K562 (cell line): ENCODE data around the gene NFIC. TPM values are rescaled to one million over a fixed set of nuclear protein-coding genes. Genes with fewer than 3 reads are reported as not detected.

Source experiments
- ATAC-seq: fragments of 200-7000 bp; cut with Tn5 transposase; 3 replicates; pipeline ENCODE4 v1.9.1; 2020; ENCODE audit warnings: moderate library complexity
- BruUV-seq: library from RNA; stranded (reverse); fragments of 400-500 nt; replicated peaks from 2 replicates; lab custom pipeline; 2021; lab: Mats Ljungman, UMichigan
- CTCF ChIA-PET: fragments of 300-600 bp; formaldehyde crosslinking; extraction: SDS; loops from one replicate; lab custom pipeline; 2021; ENCODE audit warnings: low intra/inter-chr PET ratio; lab: Yijun Ruan, JAX
- POLR2A ChIA-PET: fragments of 300-600, 350-650 bp; sonication (Branson Sonifier 250); formaldehyde crosslinking; extraction: SDS; loops from one replicate; lab custom pipeline; 2021; ENCODE audit warnings: antibody characterized with exemption, inconsistent platforms; lab: Yijun Ruan, JAX
- DNase-seq, 4 experiments: peaks; one replicate each; pipeline versions ENCODE4 v3.0.0 to v3.0.0-alpha.2; 2011 to 2018; ENCODE audit warnings: low spot score in 3 of 4, mixed read lengths in 3 of 4; ENCODE audit errors: extremely low read depth in 1 of 4
- FAIRE-seq: peaks from 2 replicates; lab custom pipeline; 2011; peaks lifted over from hg19 to GRCh38; lab: Jason Lieb, UNC
- H2AFZ ChIP-seq: 2 replicates; pipeline ENCODE4 v1.6.0; 2011; ENCODE audit warnings: low read depth, low read length, control low read depth, inconsistent platforms
- H3K27ac ChIP-seq: fragments of 200-600 bp; 3 replicates; pipeline ENCODE4 v1.8.0; 2011; ENCODE audit warnings: low read depth, mild to moderate bottlenecking, control low read depth, inconsistent platforms, low read length, moderate library complexity, mixed read lengths; ENCODE audit errors: extremely low read depth
- H3K27me3 ChIP-seq, 2 experiments: fragments of 300-600 bp in 1 of 2; 2 replicates in 1 of 2; 3 replicates in 1 of 2; pipeline versions ENCODE4 v1.6.0 to v1.8.0; 2011; ENCODE audit warnings: inconsistent platforms in 2 of 2, low read length in 2 of 2, mild to moderate bottlenecking in 1 of 2, mixed read lengths in 1 of 2, moderate library complexity in 1 of 2; ENCODE audit not compliant: control insufficient read depth in 2 of 2, insufficient read depth in 2 of 2
- H3K36me3 ChIP-seq: fragments of 300-600 bp; 3 replicates; pipeline ENCODE4 v1.8.0; 2011; ENCODE audit warnings: mild to moderate bottlenecking, low read length, inconsistent platforms; ENCODE audit not compliant: control insufficient read depth, insufficient read depth
- H3K4me1 ChIP-seq, 2 experiments: fragments of 200-600 bp in 1 of 2; replicated peaks in 1 of 2; 2 replicates in 1 of 2; 3 replicates in 1 of 2; pipeline versions ENCODE4 v1.5.1 to v1.8.0; 2011; ENCODE audit warnings: inconsistent platforms in 2 of 2, low read length in 2 of 2, mild to moderate bottlenecking in 1 of 2, mixed read lengths in 1 of 2, moderate library complexity in 1 of 2; ENCODE audit not compliant: control insufficient read depth in 2 of 2, insufficient read depth in 2 of 2
- H3K4me2 ChIP-seq: 2 replicates; pipeline ENCODE4 v1.6.1; 2011; ENCODE audit warnings: low read length, control low read depth, inconsistent platforms, mixed read lengths; ENCODE audit not compliant: insufficient read depth
- H3K4me3 ChIP-seq: fragments of 200-600 bp; sonication (generic), shearing (Covaris generic); 2 replicates; pipeline ENCODE4 v1.5.1; 2016; ENCODE audit warnings: control low read depth, inconsistent platforms
- H3K79me2 ChIP-seq: fragments of 200-600 bp; 3 replicates; pipeline ENCODE4 v1.8.0; 2011; ENCODE audit warnings: low read length, inconsistent platforms; ENCODE audit not compliant: control insufficient read depth, insufficient read depth
- H3K9ac ChIP-seq, 2 experiments: 2 replicates each; pipeline versions ENCODE4 v1.6.0 to v1.6.1; 2011; ENCODE audit warnings: low read depth in 2 of 2, low read length in 2 of 2, control low read depth in 1 of 2, inconsistent platforms in 1 of 2, mild to moderate bottlenecking in 1 of 2, mixed read lengths in 1 of 2; ENCODE audit not compliant: insufficient read depth in 1 of 2
- H3K9me1 ChIP-seq: one replicate; pipeline ENCODE4 v1.6.0; 2011; ENCODE audit warnings: inconsistent platforms, mild to moderate bottlenecking, low read length, moderate library complexity; ENCODE audit not compliant: control insufficient read depth, insufficient read depth
- H3K9me3 ChIP-seq: replicated peaks from 2 replicates; pipeline ENCODE4 v1.5.1; 2011; ENCODE audit warnings: low read depth, low read length, inconsistent platforms; ENCODE audit not compliant: control insufficient read depth, insufficient read depth
- H4K20me1 ChIP-seq: replicated peaks from 2 replicates; pipeline ENCODE4 v1.6.1; 2011; ENCODE audit warnings: low read length, inconsistent platforms, mixed read lengths; ENCODE audit not compliant: control insufficient read depth, insufficient read depth
- POLR2G ChIP-seq: fragments of 200-400 bp; formaldehyde crosslinking; IDR thresholded peaks from 2 replicates; pipeline ENCODE4 v1.6.1; 2017; ENCODE audit warnings: low read depth, mild to moderate bottlenecking, antibody characterized with exemption, low read length, moderate library complexity
- ZNF354B ChIP-seq: fragments of 250-450 bp; sonication (Bioruptor Pico); IDR thresholded peaks from 2 replicates; pipeline ENCODE4 v1.4.0; 2020
- WGBS: fragments of 100-300 bp; shearing (Covaris generic); methylation state at CpG from one replicate; pipeline ENCODE4 v1.1.6; 2016; ENCODE audit warnings: low coverage, mixed read lengths; ENCODE audit not compliant: insufficient coverage; ENCODE audit errors: missing lambda C conversion rate; 5-methylcytosine and 5-hydroxymethylcytosine counted together
- in situ Hi-C: fragments of 300-500 bp; cut with MboI; formaldehyde crosslinking; loops from 4 replicates; pipeline ENCODE4 v1.15.0; 2018; ENCODE audit warnings: inconsistent platforms, mixed read lengths
- intact Hi-C: fragments of 100-400 bp; cut with micrococcal nuclease; formaldehyde crosslinking; loops from 2 replicates; pipeline ENCODE4 v1.14.2; 2022
- polyA plus RNA-seq, 8 experiments: library from polyadenylated mRNA; depleted of rRNA in 4 of 8; stranded (reverse) in 5 of 8; unstranded in 3 of 8; fragments of >200 nt; fragmentation: Nextera tagmentation in 2 of 8; fragmentation: Illumina TruSeq in 1 of 8; extraction: Ambion mirVana in 2 of 8; extraction: Trizol in 1 of 8; gene quantifications; 2 replicates each; pipeline versions ENCODE4 v1.2.1 to v1.2.3, GENCODE V29; 2011 to 2014; ENCODE audit warnings: inconsistent platforms in 1 of 8, missing spikeins in 1 of 8
- total RNA-seq, 7 experiments: library from RNA; depleted of rRNA in 6 of 7; stranded (reverse); fragments of >200 nt in 6 of 7; fragmentation: Illumina TruSeq in 2 of 7; extraction: Trizol in 2 of 7; gene quantifications; 2 replicates each; pipeline versions ENCODE4 v1.2.1 to v1.2.3, GENCODE V29; 2011 to 2021; ENCODE audit warnings: low replicate concordance in 1 of 7

The NFIC gene
- total and polyA plus RNA-seq, 9 of the 15 experiments (the other 6 are each of a cell fraction or from before 2014, with no cell fraction given): 0.71 to 62.1 (median 6.9) TPM

DNA sequence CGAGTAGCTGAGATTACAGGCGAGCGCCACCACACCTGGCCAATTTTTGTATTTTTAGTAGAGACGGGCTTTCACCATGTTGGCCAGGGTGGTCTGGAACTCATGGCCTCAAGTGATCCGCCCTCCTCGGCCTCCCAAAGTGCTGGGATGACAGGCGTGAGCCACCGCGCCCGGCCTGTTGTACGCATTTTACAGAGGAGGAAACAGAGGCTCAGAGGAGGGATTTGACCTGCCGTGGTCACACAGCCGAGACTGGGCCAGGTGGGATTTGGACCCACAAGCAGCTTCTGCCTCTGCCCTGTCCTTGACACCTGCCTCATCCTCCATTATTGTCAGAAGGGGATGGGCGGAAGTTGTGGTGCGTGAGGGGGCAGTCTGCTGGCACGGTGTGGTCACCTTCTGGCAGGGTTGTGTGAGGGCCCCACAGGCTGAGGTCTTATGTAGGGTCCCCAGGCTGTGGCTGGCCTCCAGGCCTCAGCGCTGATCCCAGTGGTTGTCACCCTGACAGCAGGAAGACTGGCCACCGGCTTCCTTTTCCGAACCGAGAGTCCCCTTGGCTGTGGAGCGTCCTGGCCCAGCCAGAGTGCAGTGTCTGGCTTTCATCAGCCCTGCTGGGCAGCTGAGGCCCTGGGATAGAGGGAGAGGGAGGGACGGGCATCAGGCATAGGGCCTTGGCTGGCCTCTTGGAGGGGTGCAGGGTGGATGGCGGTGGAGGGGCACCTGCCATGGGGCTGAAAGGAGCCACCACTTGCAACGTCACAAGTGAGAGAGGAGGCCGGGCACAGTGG, 20.3 kb downstream of the NFIC start:
- Histone ChIP-seq H3K9me3 (0 out of 2 replicates have a peak, but pooled peaks cover 2% of the 10 kb centered on the region), H3K9me1 (peaks cover 19% of the 10 kb centered on the region), H3K79me2 (peaks cover 98% of the 10 kb centered on the region), H3K27ac (peak overlapping the region; percentile 16; the same call in 1 of the 3 replicates), H3K4me1 (peaks cover 25 to 75% of the 10 kb centered on the region in 2 experiments), H4K20me1 (peaks cover 50% of the 10 kb centered on the region), H3K4me3 (no peak overlapping the region), H3K27me3 (no peaks in the 10 kb centered on the region), H3K4me2 (no peak overlapping the region), H3K36me3 (peaks cover 87% of the 10 kb centered on the region; the same call in 2 of the 3 replicates), H3K9ac (peak overlapping the region in 1 of 2 experiments; percentile 82; a peak in 2 of 4 replicates), H2AFZ (no peak overlapping the region)
- ChIA-PET CTCF (no interaction called here), POLR2A (interaction anchor here (1.0 kb wide), 1 partner anchor 8 kb away, joined by 4 read pairs; no protein-coding TSS in a partner anchor)
- intact Hi-C loops: no loop called here
- WGBS: 95% methylated on average over 19 of the region's 25 CpGs
- FAIRE-seq: no peak
- BruUV-seq: no TSS peak
- no peak for ATAC-seq
- TF ChIP-seq POLR2G (0 out of 2 replicates have a peak, but pooled peaks have one; percentile 28), ZNF354B (CRISPR knock-in tag) (no peak)
- no peak for DNase-seq
- in situ Hi-C loops: no loop called here
